CD14-positive monocyte (primary cell): ENCODE results near the gene RAC2. TPM values are rescaled to one million over a fixed set of nuclear protein-coding genes. Genes with fewer than 3 reads are reported as not detected.

Source experiments
- DNase-seq, 3 donors: peaks; one replicate each; pipeline ENCODE4 v3.0.0-alpha.2; 2011 to 2022
- H2AFZ ChIP-seq: 2 replicates; pipeline ENCODE4 v1.6.0; 2012; ENCODE audit warnings: mild to moderate bottlenecking, low read depth, low read length, inconsistent platforms; ENCODE audit not compliant: insufficient read depth, poor library complexity, severe bottlenecking
- H3K27ac ChIP-seq, 2 donors: 1 replicate in 1 of 2; 2 replicates in 1 of 2; pipeline ENCODE4 v1.5.1; 2012 to 2013; ENCODE audit warnings: low read length in 2 of 2, control low read depth in 1 of 2, inconsistent platforms in 1 of 2, low read depth in 1 of 2, mild to moderate bottlenecking in 1 of 2
- H3K27me3 ChIP-seq, 2 donors: one replicate each; pipeline versions ENCODE4 v1.6.0 to v1.6.1; 2011 to 2013; ENCODE audit warnings: low read length in 2 of 2; ENCODE audit not compliant: control insufficient read depth in 2 of 2, insufficient read depth in 2 of 2
- H3K36me3 ChIP-seq, 2 donors: replicated peaks in 1 of 2; 1 replicate in 1 of 2; 2 replicates in 1 of 2; pipeline versions ENCODE4 v1.5.1 to v1.6.1; 2012 to 2013; ENCODE audit warnings: low read length in 2 of 2, control low read depth in 1 of 2, inconsistent platforms in 1 of 2, mild to moderate bottlenecking in 1 of 2; ENCODE audit not compliant: insufficient read depth in 2 of 2, control insufficient read depth in 1 of 2
- H3K4me1 ChIP-seq, 2 donors: 1 replicate in 1 of 2; 2 replicates in 1 of 2; pipeline versions ENCODE4 v1.5.1 to v1.6.1; 2012 to 2013; ENCODE audit warnings: low read length in 2 of 2, control low read depth in 1 of 2, inconsistent platforms in 1 of 2, mild to moderate bottlenecking in 1 of 2, moderate library complexity in 1 of 2; ENCODE audit not compliant: insufficient read depth in 2 of 2, control insufficient read depth in 1 of 2
- H3K4me2 ChIP-seq: replicated peaks from 2 replicates; pipeline ENCODE3; 2012; ENCODE audit warnings: low read length, moderate library complexity, mild to moderate bottlenecking; ENCODE audit not compliant: poor library complexity, severe bottlenecking; ENCODE audit errors: extremely low read depth
- H3K4me3 ChIP-seq, 3 experiments: fragments of 200-600 bp in 1 of 3; sonication (generic) in 1 of 3; replicated peaks in 1 of 3; 1 replicate in 2 of 3; 2 replicates in 1 of 3; pipeline ENCODE4 v1.5.1; 2011 to 2013; ENCODE audit warnings: low read length in 3 of 3, mild to moderate bottlenecking in 3 of 3, control low read depth in 2 of 3, low read depth in 2 of 3, inconsistent platforms in 1 of 3, moderate library complexity in 1 of 3
- H3K79me2 ChIP-seq: 2 replicates; pipeline ENCODE4 v1.6.0; 2012; ENCODE audit warnings: mild to moderate bottlenecking, control low read depth, inconsistent platforms, low read length, moderate library complexity; ENCODE audit not compliant: insufficient read depth
- H3K9ac ChIP-seq: 2 replicates; pipeline ENCODE4 v1.6.0; 2017; ENCODE audit warnings: low read length, mild to moderate bottlenecking; ENCODE audit not compliant: insufficient read depth, poor library complexity, severe bottlenecking
- H3K9me3 ChIP-seq, 2 donors: replicated peaks in 1 of 2; 1 replicate in 1 of 2; 2 replicates in 1 of 2; pipeline versions ENCODE4 v1.5.1 to v1.6.1; 2012 to 2013; ENCODE audit warnings: low read length in 2 of 2, control low read depth in 1 of 2; ENCODE audit not compliant: control insufficient read depth in 1 of 2, insufficient read depth in 1 of 2
- H4K20me1 ChIP-seq: 2 replicates; pipeline ENCODE4 v1.6.0; 2012; ENCODE audit warnings: mild to moderate bottlenecking, low read length, control low read depth, moderate library complexity; ENCODE audit not compliant: insufficient read depth
- H3K27ac Mint-ChIP-seq, 7 donors: one replicate each; pipeline ENCODE4 v1.8.0; 2020; ENCODE audit warnings: mild to moderate bottlenecking in 7 of 7, mixed read lengths in 7 of 7, moderate library complexity in 6 of 7, inconsistent platforms in 2 of 7
- H3K27me3 Mint-ChIP-seq, 3 donors: one replicate each; pipeline ENCODE4 v1.8.0; 2021 to 2022; ENCODE audit warnings: low read depth in 3 of 3, mild to moderate bottlenecking in 3 of 3, mixed read lengths in 3 of 3, moderate library complexity in 3 of 3, inconsistent platforms in 1 of 3
- H3K36me3 Mint-ChIP-seq, 2 donors: one replicate each; pipeline ENCODE4 v1.8.0; 2020; ENCODE audit warnings: mixed read lengths in 2 of 2, inconsistent platforms in 1 of 2, mild to moderate bottlenecking in 1 of 2
- H3K4me1 Mint-ChIP-seq: one replicate; pipeline ENCODE4 v1.8.0; 2020; ENCODE audit warnings: mild to moderate bottlenecking, mixed read lengths
- H3K4me3 Mint-ChIP-seq, 2 donors: one replicate each; pipeline ENCODE4 v1.8.0; 2020; ENCODE audit warnings: mild to moderate bottlenecking in 2 of 2, mixed read lengths in 2 of 2, moderate library complexity in 1 of 2
- H3K9me3 Mint-ChIP-seq, 7 donors: one replicate each; pipeline ENCODE4 v1.8.0; 2020 to 2022; ENCODE audit warnings: mixed read lengths in 7 of 7, mild to moderate bottlenecking in 6 of 7, moderate library complexity in 6 of 7, inconsistent platforms in 2 of 7
- CTCF ChIP-seq: fragments of 200-600 bp; IDR thresholded peaks from one replicate; pipeline ENCODE4 v1.8.0; 2022; ENCODE audit warnings: antibody characterized with exemption, mild to moderate bottlenecking
- WGBS: methylation state at CpG from one replicate; pipeline ENCODE4 v1.1.5; 2013; ENCODE audit warnings: missing lambda C conversion rate; ENCODE audit not compliant: insufficient coverage; 5-methylcytosine and 5-hydroxymethylcytosine counted together
- intact Hi-C, 2 donors: fragments of 100-400 bp; cut with micrococcal nuclease; formaldehyde crosslinking; loops; one replicate each; pipeline versions ENCODE4 v1.15.0 to v1.15.1; 2023
- polyA plus RNA-seq, 3 donors: library from polyadenylated mRNA; depleted of rRNA in 1 of 3; unstranded in 2 of 3; stranded (reverse) in 1 of 3; fragments of 300-500 nt in 2 of 3; fragments of >200 nt in 1 of 3; fragmentation: Illumina TruSeq in 2 of 3; gene quantifications; 1 replicate in 2 of 3; 2 replicates in 1 of 3; pipeline ENCODE4 v1.2.3, GENCODE V29; 2012 to 2021

Gene RAC2
- polyA plus RNA-seq, 3 donors: 360 to 529 (median 526) TPM

GRCh38 chr22:37214731-37215030 lies 29.4 kb downstream of the RAC2 start:
- peaks cover 6% of the 10 kb centered on the region for H3K4me1 Mint-ChIP-seq
- intact Hi-C loops: no loop called here
- WGBS: 96% methylated on average over 13 of the region's 13 CpGs

GRCh38 chr22:37213941-37214730 lies 29.9 kb downstream of the RAC2 start:
- H3K9me3 Mint-ChIP-seq: peaks cover 0 to 2% (median 0%) of the 10 kb centered on the region in 7 donors
- H3K4me1 Mint-ChIP-seq: peaks cover 4% of the 10 kb centered on the region
- no peaks in the 10 kb centered on the region for H3K36me3 Mint-ChIP-seq
- Histone ChIP-seq H3K4me2 (no peak overlapping the region), H3K9ac (no peak overlapping the region), H3K27ac (no peak overlapping the region), H4K20me1 (no peaks in the 10 kb centered on the region), H3K9me3 (no peaks in the 10 kb centered on the region), H3K4me3 (no peak overlapping the region), H3K36me3 (no peaks in the 10 kb centered on the region), H3K4me1 (no peaks in the 10 kb centered on the region), H3K79me2 (no peaks in the 10 kb centered on the region), H3K27me3 (no peaks in the 10 kb centered on the region), H2AFZ (no peak overlapping the region)
- intact Hi-C loops: no loop called here
- H3K27me3 Mint-ChIP-seq: peaks cover 2 to 12% (median 7%) of the 10 kb centered on the region in 3 donors
- H3K4me3 Mint-ChIP-seq: no peak overlapping the region
- no peak overlapping the region for H3K27ac Mint-ChIP-seq
- WGBS: 97% methylated on average over 8 of the region's 13 CpGs
- DNase-seq: no peak
- no peak for TF ChIP-seq CTCF

More at GRCh38 chr22:37214731-37215030, 29.4 kb downstream of the RAC2 start:
- Histone ChIP-seq H2AFZ (no peak overlapping the region), H3K79me2 (no peaks in the 10 kb centered on the region), H3K9ac (no peak overlapping the region), H3K27ac (no peak overlapping the region), H3K4me3 (no peak overlapping the region), H3K4me2 (no peak overlapping the region), H3K9me3 (no peaks in the 10 kb centered on the region), H3K4me1 (no peaks in the 10 kb centered on the region), H3K36me3 (no peaks in the 10 kb centered on the region), H4K20me1 (no peaks in the 10 kb centered on the region), H3K27me3 (no peaks in the 10 kb centered on the region)
- no peak overlapping the region for H3K4me3 Mint-ChIP-seq
- H3K9me3 Mint-ChIP-seq: peaks cover 0 to 2% (median 0%) of the 10 kb centered on the region in 7 donors
- H3K27ac Mint-ChIP-seq: no peak overlapping the region
- no peak for DNase-seq
- TF ChIP-seq CTCF: no peak
- no peaks in the 10 kb centered on the region for H3K36me3 Mint-ChIP-seq
- H3K27me3 Mint-ChIP-seq: peaks cover 2 to 12% (median 11%) of the 10 kb centered on the region in 3 donors
